Activated CD4-positive, alpha-beta memory T cell treated with anti-CD3 and anti-CD28 coated beads for 36 hours (primary cell): Measurements from ENCODE around the gene UBR4. TPM values are rescaled to one million over a fixed set of nuclear protein-coding genes. Genes with fewer than 3 reads are reported as not detected.

ENCODE experiments used
- CTCF ChIA-PET: fragments of 350-600 bp; sonication (Branson Sonifier 250); formaldehyde crosslinking; loops from one replicate; lab custom pipeline; 2021; ENCODE audit warnings: antibody characterized with exemption, inconsistent platforms; lab: Charles Lee
- POLR2A ChIA-PET: fragments of 350-600 bp; sonication (Branson Sonifier 250); formaldehyde crosslinking; loops from one replicate; lab custom pipeline; 2021; ENCODE audit warnings: antibody characterized with exemption; lab: Charles Lee
- DNase-seq: peaks from one replicate; pipeline ENCODE4 v3.0.0-alpha.2; 2020
- H3K27ac Mint-ChIP-seq: one replicate; pipeline ENCODE4 v1.8.0; 2021; ENCODE audit warnings: mixed read lengths
- H3K27me3 Mint-ChIP-seq: one replicate; pipeline ENCODE4 v1.8.0; 2021; ENCODE audit warnings: mixed read lengths
- H3K36me3 Mint-ChIP-seq: one replicate; pipeline ENCODE4 v1.8.0; 2021; ENCODE audit warnings: mixed read lengths
- H3K4me1 Mint-ChIP-seq: one replicate; pipeline ENCODE4 v1.8.0; 2021; ENCODE audit warnings: low read depth, mixed read lengths
- H3K4me3 Mint-ChIP-seq: one replicate; pipeline ENCODE4 v1.8.0; 2021; ENCODE audit warnings: mild to moderate bottlenecking, mixed read lengths
- H3K9me3 Mint-ChIP-seq: one replicate; pipeline ENCODE4 v1.8.0; 2021; ENCODE audit warnings: mixed read lengths
- intact Hi-C: fragments of 100-400 bp; cut with micrococcal nuclease; formaldehyde crosslinking; loops from one replicate; pipeline ENCODE4 v1.15.1; 2023
- total RNA-seq, 2 experiments: library from RNA; stranded (reverse); gene quantifications; one replicate each; pipeline ENCODE4 v1.2.3, GENCODE V29; 2021

The UBR4 gene
- total RNA-seq, 2 experiments from 2014 or later, result 104 to 116 TPM

DNA sequence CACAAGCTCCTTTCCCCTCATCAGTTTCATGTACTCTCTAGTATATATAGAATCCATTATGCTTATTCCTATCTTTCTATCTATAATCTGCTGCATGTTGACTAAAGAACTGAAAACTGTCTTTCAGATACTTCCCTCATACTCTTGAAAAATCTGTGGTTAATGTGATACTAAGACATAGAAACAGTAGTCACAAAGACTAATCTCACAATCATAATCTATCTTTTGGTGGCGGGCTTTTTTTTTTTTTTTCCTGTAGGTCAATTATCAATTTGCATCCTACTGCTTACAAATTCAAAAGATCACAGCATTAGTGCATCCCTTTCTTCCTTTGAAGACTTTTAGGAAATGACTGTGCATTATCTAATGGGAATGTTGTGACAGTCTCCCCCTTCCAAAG is 4.7 kb downstream of the UBR4 start:
- POLR2A ChIA-PET, result interaction anchor here (1.1 to 1.7 kb wide), 3 partner anchors 14 to 52 kb away, joined by 3 to 6 read pairs (median 4); no protein-coding TSS in a partner anchor
- intact Hi-C loops, result loop anchor here (1.0 to 10.0 kb wide), 3 partner anchors 19 to 507 kb away; partner anchors contain the start of gene ALDH4A1
- Mint-ChIP-seq H3K27ac (no peak overlapping the region), H3K36me3 (peaks cover 15% of the 10 kb centered on the region), H3K4me1 (peaks cover 67% of the 10 kb centered on the region), H3K9me3 (no peaks in the 10 kb centered on the region), H3K4me3 (no peak overlapping the region), H3K27me3 (no peaks in the 10 kb centered on the region)
- CTCF ChIA-PET, result interaction anchor here (0.9 kb wide), 1 partner anchor 13 kb away, joined by 3 read pairs; no protein-coding TSS in a partner anchor
- no peak for DNase-seq

DNA sequence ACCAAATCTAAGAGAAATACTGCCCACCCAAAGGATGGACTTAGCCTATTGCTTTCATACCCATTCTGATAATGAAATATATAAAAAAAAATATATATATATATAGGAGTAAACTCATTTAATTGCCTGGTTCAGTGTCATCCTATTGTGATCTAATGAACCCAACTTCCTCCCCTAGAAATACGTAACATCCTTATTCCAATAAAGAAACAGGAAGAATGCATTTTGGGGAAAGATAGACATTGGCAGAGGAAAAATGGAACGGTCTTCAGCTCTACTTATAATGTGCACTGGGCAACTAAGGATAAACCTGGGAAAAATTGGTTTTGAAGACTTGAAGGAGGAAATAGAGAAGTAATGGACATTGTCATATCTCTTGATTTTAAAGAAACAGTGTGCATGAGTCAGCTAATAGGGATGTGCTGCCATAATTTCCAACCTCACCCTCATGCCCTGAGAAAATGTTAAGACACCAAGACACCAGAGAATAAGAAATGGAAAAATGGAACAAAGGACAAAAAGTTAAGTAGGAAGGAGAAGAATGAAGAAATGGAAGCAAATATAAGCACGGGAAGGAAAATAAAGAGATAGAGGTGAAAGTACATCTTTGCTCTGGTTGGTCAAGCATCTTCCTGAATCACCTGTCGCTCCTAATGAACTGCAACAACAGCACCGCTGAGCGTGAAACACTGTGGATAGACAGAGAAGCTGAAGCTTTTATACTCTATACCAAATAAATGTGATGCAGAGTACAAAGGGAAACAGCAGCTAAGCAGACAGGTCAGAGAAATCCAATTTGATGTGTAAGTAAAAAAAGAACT is 5.4 kb downstream of the UBR4 start:
- Mint-ChIP-seq H3K27ac (no peak overlapping the region), H3K36me3 (peaks cover 13% of the 10 kb centered on the region), H3K4me1 (peaks cover 64% of the 10 kb centered on the region), H3K27me3 (no peaks in the 10 kb centered on the region), H3K9me3 (no peaks in the 10 kb centered on the region), H3K4me3 (no peak overlapping the region)
- ChIA-PET POLR2A (interaction anchor here (1.1 to 1.7 kb wide), 3 partner anchors 15 to 53 kb away, joined by 3 to 6 read pairs (median 4); no protein-coding TSS in a partner anchor), CTCF (interaction anchor here (0.9 kb wide), 1 partner anchor 14 kb away, joined by 3 read pairs; no protein-coding TSS in a partner anchor)
- DNase-seq, result no peak
- intact Hi-C loops, result loop anchor here (1.0 to 10.0 kb wide), 3 partner anchors 18 to 508 kb away; partner anchors contain the start of gene ALDH4A1

DNA sequence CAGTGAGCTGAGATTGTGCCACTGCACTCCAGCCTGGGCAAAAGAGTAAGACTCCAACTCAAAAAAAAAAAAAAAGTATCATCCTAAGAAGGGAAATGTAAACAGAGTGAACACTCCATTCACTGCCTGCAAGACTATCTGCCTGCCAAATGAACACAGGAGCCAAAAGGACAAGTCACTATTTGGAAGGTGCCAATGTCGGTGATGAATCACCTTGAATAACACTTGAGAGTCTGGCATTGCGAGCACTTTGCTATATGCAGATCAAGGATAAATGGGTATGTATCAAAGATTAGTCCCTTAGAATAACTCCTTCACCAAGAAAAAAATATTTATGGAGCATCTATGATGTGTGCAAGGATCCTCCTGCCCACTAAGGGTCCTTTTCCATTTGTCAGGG is 6.6 kb downstream of the UBR4 start:
- CTCF ChIA-PET, result no interaction called here
- Mint-ChIP-seq H3K27me3 (no peaks in the 10 kb centered on the region), H3K9me3 (no peaks in the 10 kb centered on the region), H3K36me3 (peaks cover 20% of the 10 kb centered on the region), H3K4me3 (no peak overlapping the region), H3K4me1 (peaks cover 58% of the 10 kb centered on the region), H3K27ac (no peak overlapping the region)
- intact Hi-C loops, result loop anchor here (10.0 kb wide), 1 partner anchor 299 kb away; the partner anchor contains the start of gene ALDH4A1
- DNase-seq, result no peak
- POLR2A ChIA-PET, result no interaction called here

GRCh38 chr1:19202396-19202795 is 7.7 kb downstream of the UBR4 start:
- no peaks in the 10 kb centered on the region for H3K27me3 Mint-ChIP-seq
- H3K4me3 Mint-ChIP-seq, result no peak overlapping the region
- H3K9me3 Mint-ChIP-seq, result no peaks in the 10 kb centered on the region
- ChIA-PET POLR2A (no interaction called here), CTCF (interaction anchor here (1.0 kb wide), 1 partner anchor 24 kb away, joined by 3 read pairs; no protein-coding TSS in a partner anchor)
- peaks cover 49% of the 10 kb centered on the region for H3K4me1 Mint-ChIP-seq
- H3K36me3 Mint-ChIP-seq, result peaks cover 28% of the 10 kb centered on the region
- intact Hi-C loops, result loop anchor here (10.0 kb wide), 1 partner anchor 298 kb away; the partner anchor contains the start of gene ALDH4A1
- no peak for DNase-seq
- H3K27ac Mint-ChIP-seq, result no peak overlapping the region

GRCh38 chr1:19199969-19200604 is 10.0 kb downstream of the UBR4 start:
- H3K9me3 Mint-ChIP-seq, result no peaks in the 10 kb centered on the region
- H3K36me3 Mint-ChIP-seq, result peaks cover 39% of the 10 kb centered on the region
- H3K4me3 Mint-ChIP-seq, result no peak overlapping the region
- CTCF ChIA-PET, result interaction anchor here (0.6 to 1.3 kb wide), 2 partner anchors 41 to 111 kb away, joined by 3 to 6 read pairs; no protein-coding TSS in a partner anchor
- no peaks in the 10 kb centered on the region for H3K27me3 Mint-ChIP-seq
- intact Hi-C loops, result loop anchor here (10.0 kb wide), 1 partner anchor 295 kb away; the partner anchor contains the start of gene ALDH4A1
- no peak for DNase-seq
- H3K27ac Mint-ChIP-seq, result no peak overlapping the region
- H3K4me1 Mint-ChIP-seq, result peaks cover 31% of the 10 kb centered on the region
- POLR2A ChIA-PET, result interaction anchor here (0.7 kb wide), 1 partner anchor 17 kb away, joined by 3 read pairs; no protein-coding TSS in a partner anchor

- intact Hi-C loops, result no loop called here
- H3K4me3 Mint-ChIP-seq, result no peak overlapping the region
- no peaks in the 10 kb centered on the region for H3K9me3 Mint-ChIP-seq
- no peak for DNase-seq
- H3K27me3 Mint-ChIP-seq, result no peaks in the 10 kb centered on the region
- POLR2A ChIA-PET, result interaction anchor here (0.7 kb wide), 1 partner anchor 16 kb away, joined by 3 read pairs; no protein-coding TSS in a partner anchor
- H3K27ac Mint-ChIP-seq, result no peak overlapping the region
- H3K4me1 Mint-ChIP-seq, result peaks cover 24% of the 10 kb centered on the region
- CTCF ChIA-PET, result interaction anchor here (0.6 to 1.3 kb wide), 2 partner anchors 42 to 112 kb away, joined by 3 to 6 read pairs; no protein-coding TSS in a partner anchor
- peaks cover 39% of the 10 kb centered on the region for H3K36me3 Mint-ChIP-seq
Measured at GRCh38 chr1:19199329-19199968, 10.6 kb downstream of the UBR4 start.

GRCh38 chr1:19198820-19199219 is 11.2 kb downstream of the UBR4 start:
- Mint-ChIP-seq H3K4me1 (peaks cover 21% of the 10 kb centered on the region), H3K27me3 (no peaks in the 10 kb centered on the region), H3K27ac (no peak overlapping the region), H3K9me3 (no peaks in the 10 kb centered on the region), H3K4me3 (no peak overlapping the region), H3K36me3 (peaks cover 43% of the 10 kb centered on the region)
- DNase-seq, result no peak
- intact Hi-C loops, result no loop called here
- POLR2A ChIA-PET, result no interaction called here
- CTCF ChIA-PET, result no interaction called here

DNA sequence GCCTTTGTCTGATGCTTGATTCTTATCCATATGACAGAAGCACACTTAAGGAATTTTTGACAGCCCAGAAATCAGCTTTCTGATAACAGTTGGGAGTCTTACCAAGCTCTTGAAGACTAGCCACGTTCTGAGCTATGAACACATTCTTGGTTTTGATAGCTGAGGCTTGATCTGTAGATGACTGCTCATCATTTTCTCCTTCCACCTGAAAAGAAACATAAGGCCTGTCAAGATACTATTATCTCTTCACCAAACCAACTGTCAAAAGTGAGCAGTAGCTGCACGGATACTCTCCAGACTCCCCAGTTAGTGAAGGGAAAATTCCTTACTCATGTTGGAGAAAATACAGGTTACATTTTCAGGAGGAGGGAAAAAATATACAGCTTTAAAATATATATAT is 12.2 kb downstream of the UBR4 start:
- ChIA-PET POLR2A (no interaction called here), CTCF (no interaction called here)
- no peaks in the 10 kb centered on the region for H3K27me3 Mint-ChIP-seq
- H3K36me3 Mint-ChIP-seq, result peaks cover 52% of the 10 kb centered on the region
- DNase-seq, result no peak
- H3K27ac Mint-ChIP-seq, result no peak overlapping the region
- no peaks in the 10 kb centered on the region for H3K9me3 Mint-ChIP-seq
- intact Hi-C loops, result no loop called here
- H3K4me3 Mint-ChIP-seq, result no peak overlapping the region
- H3K4me1 Mint-ChIP-seq, result peaks cover 18% of the 10 kb centered on the region

- peaks cover 6% of the 10 kb centered on the region for H3K4me1 Mint-ChIP-seq
- intact Hi-C loops, result no loop called here
- ChIA-PET POLR2A (no interaction called here), CTCF (interaction anchor here (0.5 to 1.6 kb wide), 4 partner anchors 11 to 101 kb away, joined by 3 to 4 read pairs (median 3); no protein-coding TSS in a partner anchor)
- no peak overlapping the region for H3K27ac Mint-ChIP-seq
- H3K4me3 Mint-ChIP-seq, result no peak overlapping the region
- no peaks in the 10 kb centered on the region for H3K9me3 Mint-ChIP-seq
- no peaks in the 10 kb centered on the region for H3K27me3 Mint-ChIP-seq
- no peak for DNase-seq
- peaks cover 67% of the 10 kb centered on the region for H3K36me3 Mint-ChIP-seq
Measured at GRCh38 chr1:19196331-19196730, 13.7 kb downstream of the UBR4 start.

- intact Hi-C loops, result no loop called here
- POLR2A ChIA-PET, result interaction anchor here (1.5 kb wide), 1 partner anchor 16 kb away, joined by 3 read pairs; no protein-coding TSS in a partner anchor
- Mint-ChIP-seq H3K27ac (no peak overlapping the region), H3K4me3 (no peak overlapping the region), H3K4me1 (peaks cover 4% of the 10 kb centered on the region), H3K9me3 (no peaks in the 10 kb centered on the region), H3K27me3 (no peaks in the 10 kb centered on the region), H3K36me3 (peaks cover 68% of the 10 kb centered on the region)
- CTCF ChIA-PET, result no interaction called here
- DNase-seq, result no peak
Measured at GRCh38 chr1:19193004-19193403, 17.1 kb downstream of the UBR4 start.

- Mint-ChIP-seq H3K9me3 (no peaks in the 10 kb centered on the region), H3K4me3 (no peak overlapping the region), H3K27ac (no peak overlapping the region), H3K36me3 (peaks cover 63% of the 10 kb centered on the region), H3K27me3 (no peaks in the 10 kb centered on the region), H3K4me1 (peaks cover 8% of the 10 kb centered on the region)
- intact Hi-C loops, result no loop called here
- POLR2A ChIA-PET, result interaction anchor here (1.1 kb wide), 1 partner anchor 43 kb away, joined by 3 read pairs; no protein-coding TSS in a partner anchor
- CTCF ChIA-PET, result no interaction called here
- DNase-seq, result no peak
Measured at GRCh38 chr1:19191811-19192210, 18.3 kb downstream of the UBR4 start.
